ENCODE results near the gene SDR39U1.

Gene SDR39U1

DNA sequence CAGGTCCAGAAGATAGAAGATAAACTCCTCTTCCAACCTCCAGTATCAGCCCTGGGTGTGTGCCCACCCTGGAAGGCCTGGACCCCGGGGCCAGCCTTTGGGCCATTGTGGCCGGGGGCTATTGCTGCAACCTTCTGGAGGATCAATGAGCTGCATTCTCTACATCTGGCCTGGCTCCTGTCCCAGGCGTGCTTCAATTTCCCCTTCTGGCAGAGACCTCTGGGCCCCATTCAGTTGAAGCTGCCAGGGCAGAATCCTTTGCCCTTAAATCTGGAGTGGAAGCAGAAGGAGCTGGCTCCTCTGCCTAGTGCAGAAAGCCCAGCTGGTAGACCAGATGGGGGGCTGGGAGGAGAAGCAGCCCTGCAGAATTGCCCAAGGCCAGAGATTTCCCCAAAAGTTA, 33.8 kb downstream of the SDR39U1 start:
- DNase-seq, result no peak

DNA sequence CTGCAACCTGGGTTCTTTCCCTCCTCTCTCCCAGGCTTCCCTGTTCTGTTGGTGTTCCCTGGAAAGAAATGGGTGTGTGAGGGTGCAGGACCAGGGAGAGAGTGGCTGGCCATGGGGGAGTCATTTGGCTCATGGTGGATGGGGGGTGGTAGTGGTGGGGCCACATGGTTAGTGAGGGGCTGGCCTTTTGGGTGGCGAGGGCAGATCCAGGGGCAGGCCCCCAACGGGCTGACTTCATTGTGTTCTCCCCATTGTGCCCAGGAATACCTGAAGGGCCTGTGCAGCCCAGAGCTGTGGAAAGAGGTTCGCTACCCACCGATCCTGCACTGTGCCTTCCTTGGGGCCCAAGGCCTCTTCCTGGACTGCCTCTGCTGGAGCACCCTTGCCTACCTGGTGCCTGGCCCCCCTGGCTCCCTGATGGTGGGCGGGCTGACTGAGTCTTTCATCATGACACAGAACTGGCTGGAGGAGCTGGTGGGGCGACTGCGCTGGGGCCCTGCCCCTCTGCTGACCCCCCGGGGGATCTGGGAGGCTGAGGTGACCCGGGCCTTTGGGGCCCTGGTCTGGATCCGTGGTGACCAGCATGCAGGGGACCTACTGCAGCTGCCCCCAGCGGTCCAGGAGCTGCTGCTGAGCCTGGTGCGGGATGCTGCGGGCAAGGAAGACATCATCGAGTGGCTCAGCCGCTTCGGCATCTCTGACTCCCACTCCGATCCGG, 34.8 kb downstream of the SDR39U1 start:
- no peak for DNase-seq

DNA sequence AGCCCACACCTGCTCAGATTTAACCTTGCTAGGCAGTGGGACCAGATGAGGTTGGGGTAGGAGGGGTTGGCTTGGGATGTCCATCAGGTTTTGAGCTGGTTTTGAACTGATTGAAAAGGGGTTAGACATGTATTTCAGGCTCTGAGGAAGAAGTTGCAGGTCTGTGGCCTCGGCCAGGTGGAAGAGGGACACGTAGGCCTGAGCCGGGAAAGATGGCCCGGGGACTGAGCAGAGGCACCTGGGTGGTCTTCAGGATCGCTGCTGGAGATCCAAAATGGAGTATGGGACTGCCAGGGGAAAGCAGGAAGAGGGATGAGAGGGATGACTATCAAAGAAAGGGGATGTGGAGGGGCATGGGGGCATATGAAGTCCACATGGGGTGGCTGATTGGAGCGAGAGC, 36.2 kb downstream of the SDR39U1 start:
- DNase-seq, result no peak

DNA sequence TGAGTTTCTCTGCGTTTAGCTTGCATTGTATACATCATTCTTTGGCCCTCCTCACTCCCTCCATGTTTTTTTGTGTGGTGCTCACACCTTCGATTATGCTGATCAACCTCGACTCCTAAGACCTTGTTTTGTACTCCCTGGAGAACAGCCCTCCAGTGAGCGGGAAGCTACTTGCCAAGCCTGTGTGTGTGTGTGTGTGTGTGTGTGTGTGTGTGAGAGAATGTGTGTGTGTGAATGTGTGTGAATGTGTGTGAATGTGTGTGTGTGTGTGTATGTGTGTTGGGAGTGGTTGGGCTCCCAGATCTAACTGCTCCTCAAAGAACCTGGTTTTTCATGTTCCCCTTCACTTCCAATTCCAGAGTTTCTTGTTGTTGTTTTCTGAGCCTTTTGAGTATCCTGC, 37.8 kb downstream of the SDR39U1 start:
- no peak for DNase-seq

DNA sequence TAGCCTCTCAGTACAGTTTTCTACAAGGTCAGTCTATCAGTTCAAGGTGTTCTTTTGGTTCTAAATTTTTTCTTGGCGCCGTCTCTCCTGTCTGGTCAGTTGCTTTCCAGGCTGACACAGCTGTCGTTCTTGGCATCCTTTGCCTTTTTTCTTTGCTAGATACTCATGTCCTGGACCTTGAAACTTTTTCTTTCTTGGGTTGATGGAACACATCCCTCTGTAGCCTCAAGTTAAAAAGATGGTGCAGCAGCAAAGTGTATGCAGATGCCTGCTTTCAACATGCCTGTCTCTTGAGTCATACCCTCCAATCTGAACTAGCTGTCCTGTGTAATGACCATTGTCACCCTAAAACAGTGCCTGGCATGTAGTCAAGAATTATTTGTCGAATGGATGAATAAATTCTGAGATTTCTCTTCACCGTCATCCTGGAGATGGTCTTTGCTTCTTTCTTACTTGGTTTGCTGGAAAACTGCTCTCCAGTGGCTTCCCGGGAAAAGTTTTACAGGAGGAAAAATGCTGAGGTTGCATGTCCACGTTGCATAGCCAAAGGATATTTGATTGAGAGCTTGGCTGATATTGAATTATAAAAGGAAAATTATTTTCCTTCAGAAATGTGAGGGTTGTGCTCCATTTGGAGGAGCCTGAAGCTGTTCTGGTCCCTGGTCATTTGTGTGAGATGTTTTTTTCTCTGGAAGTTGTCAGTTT, 39.1 kb downstream of the SDR39U1 start:
- no peak for DNase-seq

DNA sequence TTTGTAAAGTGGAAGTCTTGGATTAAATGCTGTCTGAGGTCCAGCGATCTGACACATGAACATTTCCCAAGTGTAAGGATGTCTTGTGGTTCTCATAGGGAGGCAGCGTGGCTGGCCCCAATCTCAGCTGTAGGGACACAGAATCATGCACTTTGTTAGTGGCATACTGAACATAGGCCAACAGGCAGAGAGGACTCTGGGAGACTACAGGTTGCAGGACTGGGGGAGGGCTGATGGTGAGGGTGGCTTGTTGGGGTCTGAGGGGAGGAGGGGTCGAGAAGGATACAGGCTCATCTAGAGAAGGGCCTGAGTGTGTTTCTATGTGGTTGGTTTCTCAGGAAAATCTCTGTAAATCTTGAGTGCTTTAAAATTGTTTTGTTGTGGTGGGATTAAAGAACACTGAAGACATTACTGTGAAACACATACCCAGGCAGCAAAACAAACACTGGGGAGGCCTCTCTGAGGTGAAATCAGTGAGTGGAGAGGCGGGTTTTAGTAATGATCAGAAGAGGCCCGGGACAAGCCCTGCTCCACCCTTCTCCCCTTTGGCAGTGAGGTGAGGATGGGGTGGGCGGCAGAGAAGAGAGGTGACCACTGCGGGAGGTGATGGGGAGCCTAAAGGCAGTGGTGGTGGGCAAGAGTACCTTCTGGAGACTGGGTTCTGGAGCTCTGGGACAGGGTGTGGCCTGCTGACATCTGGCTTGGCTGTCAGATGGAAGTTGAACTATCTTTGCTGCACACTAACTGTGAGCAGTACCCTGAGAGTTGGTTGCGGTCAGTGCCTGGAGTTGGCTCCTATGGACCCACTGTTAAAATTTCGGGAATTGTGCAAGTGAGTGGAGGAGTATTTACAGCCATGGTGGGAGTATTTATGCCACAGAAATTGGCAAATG, 40.5 kb downstream of the SDR39U1 start:
- no peak for DNase-seq

DNA sequence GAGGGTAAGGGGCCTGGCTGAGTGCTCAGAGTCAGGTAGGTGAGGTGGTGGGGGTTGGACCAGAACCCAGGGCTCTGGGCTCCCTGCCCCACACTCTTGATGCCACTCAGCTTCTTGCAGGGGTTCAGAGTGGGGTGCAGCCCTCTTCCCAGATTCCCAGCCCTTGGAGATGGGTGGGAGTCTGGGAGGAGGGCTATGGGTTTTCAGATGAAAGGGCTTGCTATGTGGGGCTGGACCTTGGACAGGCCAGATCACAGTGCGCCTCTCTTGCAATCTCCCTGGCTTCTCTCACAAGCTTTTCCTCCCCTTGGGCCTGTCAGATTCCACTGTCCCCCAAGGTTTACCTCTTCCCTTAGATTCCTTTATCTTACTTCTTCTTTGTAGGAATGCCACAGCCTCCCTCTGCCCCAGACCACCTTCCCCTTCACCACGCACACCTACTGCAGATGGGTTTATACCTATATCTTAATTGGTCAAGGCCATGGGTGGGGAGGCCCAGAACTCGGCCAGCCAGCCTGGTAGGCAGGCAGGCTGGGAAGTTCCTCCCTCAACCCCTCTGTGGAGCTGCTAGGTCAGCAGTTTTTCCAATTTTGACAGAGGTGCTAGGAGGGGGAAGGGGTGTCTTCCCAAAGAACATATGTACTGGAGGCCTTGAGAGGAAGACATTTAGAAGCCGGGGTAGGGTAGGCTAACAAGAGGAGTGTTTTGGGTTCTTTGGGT, 42.4 kb downstream of the SDR39U1 start:
- no peak for DNase-seq

DNA sequence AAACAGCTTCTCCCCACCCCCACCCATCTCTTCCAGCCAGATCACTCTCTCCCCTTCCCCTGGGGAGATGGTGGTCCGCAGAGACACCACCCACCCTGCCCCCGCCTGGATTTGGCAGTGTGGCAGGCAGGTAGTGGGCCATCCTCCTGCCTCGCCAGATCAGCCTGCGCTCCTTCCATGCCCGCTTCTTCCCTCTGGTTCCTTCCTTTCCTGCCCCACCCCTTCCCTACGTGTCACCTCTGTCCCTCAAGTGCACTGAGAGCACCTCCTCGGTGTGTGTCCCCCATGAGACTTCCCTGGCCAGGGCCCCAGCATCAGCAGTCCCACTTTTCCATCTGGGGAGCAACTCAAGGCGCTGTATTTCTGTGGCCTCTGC, 43.1 kb downstream of the SDR39U1 start:
- no peak for DNase-seq

DNA sequence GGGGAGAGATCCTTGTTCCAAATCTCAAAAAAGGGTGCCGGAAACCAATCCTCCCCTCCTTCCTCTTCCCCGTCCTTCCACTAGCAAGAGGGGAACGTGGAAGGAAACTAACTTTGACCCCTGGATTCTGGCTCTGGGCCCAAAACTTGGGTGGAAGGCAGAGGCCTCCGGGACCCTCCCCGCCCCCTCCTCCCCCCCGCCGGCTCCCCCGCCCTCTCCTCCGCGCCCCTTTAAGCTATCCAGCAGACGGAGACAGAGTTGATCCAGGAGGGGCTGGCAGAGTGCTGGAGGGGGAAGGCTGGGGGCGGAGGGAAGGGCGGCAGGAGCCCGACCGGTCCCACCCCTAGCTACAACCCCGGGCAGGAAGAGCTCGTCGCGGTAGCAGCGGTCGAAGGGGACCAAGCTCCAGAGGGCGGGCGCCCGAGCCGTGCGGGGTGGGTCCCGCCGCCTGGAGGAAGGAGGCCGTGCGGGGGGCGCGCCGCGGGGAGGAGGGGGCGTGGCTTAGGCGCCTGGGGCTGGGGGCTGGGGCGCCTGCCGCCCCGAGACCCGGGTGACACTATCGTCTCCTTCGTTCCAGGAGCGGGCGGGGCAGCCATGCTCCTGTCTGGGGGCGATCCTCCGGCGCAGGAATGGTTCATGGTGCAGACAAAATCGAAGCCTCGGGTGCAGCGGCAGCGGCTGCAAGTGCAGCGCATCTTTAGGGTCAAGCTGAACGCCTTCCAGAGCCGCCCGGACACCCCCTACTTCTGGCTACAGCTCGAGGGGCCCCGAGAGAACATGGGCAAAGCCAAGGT, 43.7 kb downstream of the SDR39U1 start, which contains the start of gene NYNRIN:
TSS of gene NYNRIN (plus strand) at position 351 of the 794 bp plus-strand sequence. CDS start at position 595, 244 bp downstream.
- DNase-seq, result no peak

DNA sequence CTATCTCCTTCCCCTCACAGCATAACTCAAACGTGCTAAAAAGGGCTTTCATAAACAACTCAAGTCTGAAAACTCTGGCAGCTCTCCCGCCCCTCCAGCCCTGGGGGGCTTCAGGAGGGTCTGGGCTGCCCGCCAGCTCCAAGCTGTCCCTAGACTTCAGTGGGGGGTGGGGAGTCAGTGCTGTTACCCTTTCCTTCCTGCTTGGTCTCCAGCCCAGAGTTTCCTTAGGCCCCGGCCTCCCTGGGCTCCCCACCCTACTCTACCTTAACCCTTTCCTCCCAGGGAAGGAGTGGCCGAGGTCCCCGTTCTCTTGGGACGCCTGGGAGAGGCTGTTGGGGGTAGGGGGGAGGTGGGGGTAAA, 44.3 kb downstream of the SDR39U1 start:
- no peak for DNase-seq

DNA sequence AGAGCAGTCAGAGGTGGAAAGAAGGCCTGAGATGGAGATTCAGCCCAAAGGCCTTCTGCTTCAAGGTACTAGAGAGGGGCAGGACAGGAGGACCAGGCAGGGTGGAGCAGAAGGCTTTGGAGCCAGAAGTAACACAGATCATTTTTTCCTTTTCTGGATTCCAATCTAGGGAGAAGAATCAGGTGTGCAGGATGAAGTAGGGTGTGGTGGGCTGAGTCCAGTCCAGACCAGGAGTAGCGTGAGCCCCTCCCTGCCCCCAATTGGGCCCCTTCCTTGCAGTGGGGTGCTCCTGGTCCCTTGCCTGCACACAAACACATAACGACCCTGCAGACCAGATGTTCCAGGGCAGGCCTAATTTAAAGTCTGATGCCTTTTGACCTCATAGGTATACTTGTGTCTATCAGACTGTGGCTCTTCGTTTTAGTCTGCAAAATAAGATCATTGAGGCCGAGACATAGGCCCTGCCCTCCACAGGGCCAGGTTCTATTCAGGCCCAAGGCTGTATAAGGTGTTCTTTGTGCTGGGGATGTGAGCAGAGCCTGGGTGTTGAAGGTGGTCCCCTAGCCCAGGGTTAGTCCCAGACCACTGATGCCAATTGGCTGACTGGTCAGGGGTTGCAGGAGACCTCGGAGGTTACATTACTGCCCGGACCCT, 44.8 kb downstream of the SDR39U1 start:
- no peak for DNase-seq

DNA sequence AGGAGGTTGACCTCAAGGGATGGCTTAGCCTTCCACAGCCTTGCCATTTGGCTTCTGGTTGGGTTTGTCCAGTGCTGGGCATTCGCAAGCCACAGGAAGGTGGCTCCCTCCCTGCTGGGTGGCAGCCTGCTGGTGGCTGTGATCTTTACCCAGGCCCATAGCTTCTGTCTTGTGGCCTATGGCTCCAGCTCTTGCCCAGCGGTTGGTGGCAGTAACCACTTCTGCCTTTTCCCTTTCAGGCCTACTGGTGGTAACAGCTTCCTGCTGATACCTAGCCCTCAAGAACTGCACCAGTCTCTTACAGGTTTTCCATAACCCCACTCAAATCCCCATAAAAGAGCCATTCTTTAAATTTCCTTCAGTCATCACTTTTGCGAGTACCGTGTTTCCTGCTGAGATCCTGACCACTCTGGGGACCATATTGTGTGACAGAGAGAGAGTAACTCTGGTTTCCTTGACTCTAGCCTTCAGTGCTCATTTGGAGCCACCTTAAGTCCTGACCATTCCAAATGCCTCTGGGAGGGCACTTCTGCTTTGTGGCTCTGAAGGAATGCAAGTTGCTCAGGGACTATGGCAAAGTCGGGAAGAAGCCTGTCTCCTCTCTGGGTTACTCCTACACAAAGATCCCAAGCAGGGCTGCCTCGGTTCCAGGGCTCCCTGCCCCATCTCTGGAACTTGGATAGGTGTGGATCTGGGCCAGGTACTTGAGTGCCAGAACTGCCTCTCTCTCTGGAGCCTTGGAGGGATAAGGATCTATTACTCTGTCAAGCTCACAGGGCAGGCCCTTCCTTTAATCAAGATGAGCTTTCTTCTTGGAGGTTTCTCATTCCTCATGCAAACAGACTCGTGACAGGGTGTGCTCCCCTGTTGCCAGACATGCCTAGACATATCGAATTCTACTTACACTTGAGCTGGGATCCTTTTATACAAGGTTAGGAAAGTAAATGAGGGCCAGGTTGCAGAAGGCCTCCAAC, 46.7 kb downstream of the SDR39U1 start:
- DNase-seq, result peak in 1 of 2 donors; percentile 16

DNA sequence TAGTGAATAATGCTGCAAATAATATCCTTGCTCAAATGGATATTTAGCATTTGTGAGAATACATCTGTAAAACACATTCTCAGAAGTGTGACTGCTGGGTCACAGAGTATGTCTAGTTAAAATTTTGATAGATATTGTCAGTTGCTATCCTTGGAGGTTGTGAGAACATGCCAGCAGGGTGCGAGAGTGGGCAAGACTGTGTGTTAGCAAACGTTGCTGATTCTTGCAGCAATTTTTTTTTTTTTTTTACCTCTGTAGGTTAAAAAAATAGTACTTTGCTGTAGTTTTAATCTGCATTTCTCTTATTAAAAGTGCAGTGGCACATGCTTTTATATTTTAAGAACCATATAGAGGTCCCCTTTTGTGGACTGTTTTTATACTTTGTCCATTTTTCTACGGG, 48.3 kb downstream of the SDR39U1 start:
- DNase-seq, result no peak

DNA sequence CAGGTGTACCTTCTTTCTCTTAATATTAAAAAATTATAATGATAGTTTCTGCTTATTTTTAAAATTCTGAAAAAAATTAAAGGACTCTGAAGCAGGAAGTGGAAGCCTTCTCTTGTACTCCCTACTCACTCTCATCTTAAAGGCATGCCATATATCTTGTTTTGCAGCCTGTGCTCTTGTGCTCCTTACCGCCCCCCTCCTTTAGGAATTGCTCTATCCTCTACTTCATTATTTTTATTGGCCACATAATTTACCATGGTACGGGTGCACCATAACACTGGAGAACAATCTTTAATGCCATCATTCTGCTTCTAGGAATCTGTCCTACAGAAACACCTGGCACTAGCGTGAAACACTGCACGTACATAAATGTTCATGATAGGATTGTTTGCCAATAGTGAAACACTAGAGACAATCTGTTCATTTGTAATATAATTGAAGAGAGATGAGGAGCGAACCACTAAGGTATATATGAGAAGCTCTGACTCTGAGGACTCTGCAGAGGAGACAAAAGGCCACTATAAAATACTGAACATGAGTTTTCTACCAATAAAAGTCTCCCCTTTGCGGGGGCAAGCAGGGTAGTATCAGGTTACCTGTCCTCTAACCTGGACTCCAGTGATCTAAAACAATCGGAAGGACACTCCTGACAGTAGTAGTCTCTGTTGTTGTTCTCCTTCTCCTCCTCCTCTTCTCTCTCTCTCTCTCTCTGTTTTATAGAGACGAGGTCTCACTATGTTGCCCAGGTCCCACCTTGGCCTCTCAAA, 50.1 kb downstream of the SDR39U1 start:
- DNase-seq, result no peak

DNA sequence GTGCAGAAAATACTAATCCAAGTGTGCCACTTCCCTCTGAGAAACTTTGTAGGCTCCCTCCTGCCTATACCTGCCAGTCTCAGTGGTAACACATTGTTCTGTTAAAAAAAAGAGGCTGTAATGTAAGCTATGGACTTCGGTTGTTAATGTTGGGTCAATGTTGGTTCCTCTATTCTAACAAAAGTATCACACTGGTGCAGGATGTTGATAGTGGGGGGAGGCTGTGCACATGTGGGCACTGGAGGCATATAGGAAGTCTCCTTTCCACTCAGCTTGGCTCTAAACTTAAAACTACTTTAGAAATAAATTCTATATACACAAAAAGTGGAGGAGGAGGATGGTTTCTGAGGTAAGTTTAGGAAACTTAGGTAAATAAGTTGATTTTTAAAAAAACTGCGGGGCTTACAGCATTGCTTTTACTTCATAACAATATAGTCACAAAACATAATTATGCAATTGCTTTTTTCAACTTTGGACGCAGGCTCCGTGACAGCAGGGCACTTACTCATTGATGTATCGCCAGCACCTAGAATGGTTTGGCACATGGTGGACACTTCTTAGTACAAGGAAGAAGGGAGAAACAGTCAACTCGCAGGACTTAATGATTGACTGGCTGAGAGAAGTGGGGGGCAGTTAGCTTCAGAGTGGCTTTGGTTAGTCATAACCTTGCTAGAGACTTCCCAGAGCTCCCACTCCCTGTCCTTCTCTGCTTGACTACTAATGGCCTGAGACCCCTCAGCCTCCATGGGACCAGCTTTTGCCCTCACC, 51.7 kb downstream of the SDR39U1 start:
- DNase-seq, result no peak
